Pons (tissue), 1 donor: Measurements from ENCODE around the gene TEKT3.
A peak's percentile ranks its signal among the peaks of the same experiment; 100 is the strongest.

Experiments
- DNase-seq: peaks from one replicate; pipeline ENCODE4 v3.0.0-alpha.2; 2016; ENCODE audit warnings: low spot score

Gene TEKT3

GRCh38 chr17:15341385-15341849, at the start of gene TEKT3:
TEKT3 (minus strand) TSS chr17:15341597; CDS start chr17:15331585, 10,012 bp downstream.
- peak; percentile 81 for DNase-seq

GRCh38 chr17:15388356-15389041, 47.1 kb upstream of the TEKT3 start:
- DNase-seq: no peak

GRCh38 chr17:15386083-15386482, 44.7 kb upstream of the TEKT3 start:
- DNase-seq: no peak

GRCh38 chr17:15385305-15385704, 43.9 kb upstream of the TEKT3 start:
- no peak for DNase-seq

- DNase-seq: peak; percentile 75
Measured at GRCh38 chr17:15384142-15384787, 42.9 kb upstream of the TEKT3 start.

GRCh38 chr17:15382914-15383313, 41.5 kb upstream of the TEKT3 start:
- no peak for DNase-seq

- no peak for DNase-seq
Measured at GRCh38 chr17:15381707-15382106, 40.3 kb upstream of the TEKT3 start.

GRCh38 chr17:15380446-15380845, 39.0 kb upstream of the TEKT3 start:
- no peak for DNase-seq

GRCh38 chr17:15379659-15380058, 38.3 kb upstream of the TEKT3 start:
- DNase-seq: no peak

- no peak for DNase-seq
Measured at GRCh38 chr17:15378243-15378642, 36.8 kb upstream of the TEKT3 start.

- peak; percentile 91 for DNase-seq
Measured at GRCh38 chr17:15377616-15378015, 36.2 kb upstream of the TEKT3 start.

GRCh38 chr17:15377200-15377599, 35.8 kb upstream of the TEKT3 start:
- no peak for DNase-seq

- DNase-seq: no peak
Measured at GRCh38 chr17:15371376-15372130, 30.2 kb upstream of the TEKT3 start.

GRCh38 chr17:15368600-15368999, 27.2 kb upstream of the TEKT3 start:
- no peak for DNase-seq

GRCh38 chr17:15366026-15366425, 24.6 kb upstream of the TEKT3 start:
- DNase-seq: no peak

GRCh38 chr17:15364615-15365014, 23.2 kb upstream of the TEKT3 start:
- no peak for DNase-seq

GRCh38 chr17:15363702-15364101, 22.3 kb upstream of the TEKT3 start:
- DNase-seq: no peak

- no peak for DNase-seq
Measured at GRCh38 chr17:15361592-15361991, 20.2 kb upstream of the TEKT3 start.

GRCh38 chr17:15361151-15361550, 19.8 kb upstream of the TEKT3 start:
- no peak for DNase-seq

- no peak for DNase-seq
Measured at GRCh38 chr17:15354256-15354655, 12.9 kb upstream of the TEKT3 start.

GRCh38 chr17:15351925-15352324, 10.5 kb upstream of the TEKT3 start:
- no peak for DNase-seq

- DNase-seq: no peak
Measured at GRCh38 chr17:15351478-15351840, 10.1 kb upstream of the TEKT3 start.
